IPS-NIHi11 (cell line): ENCODE measurements around the gene AFF1.
"Not testable (repeated sequence)": the region's sequence is repeated elsewhere in the genome, so short reads cannot be mapped to it uniquely, and the experiment has no call there.

Experiments used
- DNase-seq: peaks from one replicate; pipeline ENCODE4 v3.0.0; 2012; ENCODE audit warnings: mixed read lengths, low spot score

The AFF1 gene

GRCh38 chr4:87011340-87012034 is 76.7 kb downstream of the AFF1 start:
- no peak for DNase-seq

GRCh38 chr4:87012265-87012953 is 77.6 kb downstream of the AFF1 start:
- DNase-seq = no peak

- not testable (repeated sequence) for DNase-seq
These were observed 78.1 kb downstream of the AFF1 start for GRCh38 chr4:87012954-87013308.

- no peak for DNase-seq
These were observed 79.5 kb downstream of the AFF1 start for GRCh38 chr4:87014284-87014782.

- DNase-seq = no peak
These were observed 80.6 kb downstream of the AFF1 start for GRCh38 chr4:87015416-87015815.

- DNase-seq = no peak
These were observed 83.0 kb downstream of the AFF1 start for GRCh38 chr4:87017580-87018342.

GRCh38 chr4:87018753-87019152 is 83.9 kb downstream of the AFF1 start:
- no peak for DNase-seq

GRCh38 chr4:87019246-87019791 is 84.5 kb downstream of the AFF1 start:
- DNase-seq = no peak

- no peak for DNase-seq
These were observed 85.1 kb downstream of the AFF1 start for GRCh38 chr4:87019898-87020297.

- DNase-seq = no peak
These were observed 89.4 kb downstream of the AFF1 start for GRCh38 chr4:87024201-87024600.

GRCh38 chr4:87025023-87025613 is 90.3 kb downstream of the AFF1 start:
- DNase-seq = no peak

GRCh38 chr4:87025614-87026041 is 90.8 kb downstream of the AFF1 start:
- no peak for DNase-seq

GRCh38 chr4:87026800-87027495 is 92.1 kb downstream of the AFF1 start:
- no peak for DNase-seq

GRCh38 chr4:87029356-87029755 is 94.5 kb downstream of the AFF1 start:
- DNase-seq = no peak

- DNase-seq = no peak
These were observed 95.3 kb downstream of the AFF1 start for GRCh38 chr4:87030124-87030523.

GRCh38 chr4:87030755-87031441 is 96.1 kb downstream of the AFF1 start:
- DNase-seq = no peak

GRCh38 chr4:87031920-87032319 is 97.1 kb downstream of the AFF1 start:
- DNase-seq = no peak

GRCh38 chr4:87032884-87033533 is 98.2 kb downstream of the AFF1 start:
- no peak for DNase-seq

GRCh38 chr4:87033902-87034301 is 99.1 kb downstream of the AFF1 start:
- peak; percentile 52 for DNase-seq

- no peak for DNase-seq
These were observed 99.7 kb downstream of the AFF1 start for GRCh38 chr4:87034527-87034926.
